GM18873 (cell line): ENCODE results near the gene GNB2.

ENCODE experiments used
- ATAC-seq: cut with Tn5 transposase; IDR thresholded peaks from one replicate; pipeline ENCODE4 v1.9.1; 2021; ENCODE audit warnings: mild to moderate bottlenecking, moderate library complexity, moderate number of reproducible peaks; ENCODE audit not compliant: unreplicated experiment, low FRiP score

The GNB2 gene

GRCh38 chr7:100673302-100673941 lies at the start of gene GNB2:
GNB2 (plus strand) TSS chr7:100673740; CDS start chr7:100676266, 2,526 bp downstream.
- ATAC-seq = peak; percentile 71

- ATAC-seq = no peak
Measured at GRCh38 chr7:100623951-100624824, 49.4 kb upstream of the GNB2 start.

GRCh38 chr7:100626055-100626454 lies 47.5 kb upstream of the GNB2 start:
- no peak for ATAC-seq

GRCh38 chr7:100626530-100627237 lies 46.9 kb upstream of the GNB2 start:
- ATAC-seq = no peak

GRCh38 chr7:100627238-100627549 lies 46.3 kb upstream of the GNB2 start:
- ATAC-seq = no peak

- ATAC-seq = no peak
Measured at GRCh38 chr7:100629117-100629716, 44.3 kb upstream of the GNB2 start.

- no peak for ATAC-seq
Measured at GRCh38 chr7:100630066-100630465, 43.5 kb upstream of the GNB2 start.

GRCh38 chr7:100632951-100633717 lies 40.4 kb upstream of the GNB2 start:
- ATAC-seq = no peak

- no peak for ATAC-seq
Measured at GRCh38 chr7:100639995-100640516, 33.5 kb upstream of the GNB2 start.

GRCh38 chr7:100640517-100641440 lies 32.8 kb upstream of the GNB2 start:
- no peak for ATAC-seq

- no peak for ATAC-seq
Measured at GRCh38 chr7:100641463-100641859, 32.1 kb upstream of the GNB2 start, which contains the start of gene TFR2. TFR2 (minus strand) TSS chr7:100641552; CDS start chr7:100641509, 43 bp downstream.

- no peak for ATAC-seq
Measured at GRCh38 chr7:100641860-100642533, 31.5 kb upstream of the GNB2 start.

- ATAC-seq = no peak
Measured at GRCh38 chr7:100642534-100642907, 31.0 kb upstream of the GNB2 start.

GRCh38 chr7:100649826-100650565 lies 23.5 kb upstream of the GNB2 start:
- no peak for ATAC-seq

- no peak for ATAC-seq
Measured at GRCh38 chr7:100654908-100655831, 18.4 kb upstream of the GNB2 start.

- ATAC-seq = no peak
Measured at GRCh38 chr7:100655908-100656674, 17.4 kb upstream of the GNB2 start, which contains the start of gene ACTL6B. ACTL6B (minus strand) TSS chr7:100656448; CDS start chr7:100656354, 94 bp downstream.
